Ramos (cell line): ENCODE measurements around the gene ETS2.

Source experiments
- in situ Hi-C: fragments of 300-500 bp; cut with MboI; formaldehyde crosslinking; loops from one replicate; pipeline ENCODE4 v1.14.3; 2022; ENCODE audit warnings: low sequenced_read_pairs; ENCODE audit not compliant: unreplicated experiment

The ETS2 gene

DNA sequence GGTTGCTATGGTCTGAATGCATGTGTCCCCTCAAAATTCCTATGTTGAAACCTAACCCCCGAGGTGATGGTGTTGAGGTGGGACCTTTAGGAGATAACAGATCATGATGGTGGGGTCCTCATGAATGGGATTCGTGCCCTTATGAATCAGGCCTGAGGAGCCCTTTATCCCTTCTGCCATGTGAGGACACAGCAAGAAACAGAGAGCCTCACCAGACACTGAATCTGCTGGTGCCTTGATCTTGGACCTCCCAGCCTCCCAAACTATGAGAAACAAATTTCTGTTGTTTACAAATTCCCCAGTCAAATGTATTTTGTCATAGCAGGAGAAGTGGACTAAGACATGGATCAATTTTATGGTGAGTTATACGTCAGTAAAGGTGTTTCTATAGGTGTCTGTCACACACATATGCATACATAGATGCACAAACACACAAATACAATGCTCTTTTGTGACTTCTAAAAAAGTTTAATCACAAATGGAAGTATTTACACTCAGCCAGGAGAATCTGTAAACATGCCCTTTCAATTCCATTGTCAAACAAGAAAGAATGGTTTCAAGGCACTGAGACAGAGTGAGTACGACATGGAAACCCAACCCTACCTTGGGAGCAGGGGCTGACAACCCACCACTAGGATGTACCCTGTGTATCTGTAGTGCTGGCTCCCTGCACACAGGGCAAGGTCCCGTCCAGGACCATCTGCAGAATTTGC, 5.5 kb upstream of the ETS2 start:
- in situ Hi-C loops, result no loop called here

DNA sequence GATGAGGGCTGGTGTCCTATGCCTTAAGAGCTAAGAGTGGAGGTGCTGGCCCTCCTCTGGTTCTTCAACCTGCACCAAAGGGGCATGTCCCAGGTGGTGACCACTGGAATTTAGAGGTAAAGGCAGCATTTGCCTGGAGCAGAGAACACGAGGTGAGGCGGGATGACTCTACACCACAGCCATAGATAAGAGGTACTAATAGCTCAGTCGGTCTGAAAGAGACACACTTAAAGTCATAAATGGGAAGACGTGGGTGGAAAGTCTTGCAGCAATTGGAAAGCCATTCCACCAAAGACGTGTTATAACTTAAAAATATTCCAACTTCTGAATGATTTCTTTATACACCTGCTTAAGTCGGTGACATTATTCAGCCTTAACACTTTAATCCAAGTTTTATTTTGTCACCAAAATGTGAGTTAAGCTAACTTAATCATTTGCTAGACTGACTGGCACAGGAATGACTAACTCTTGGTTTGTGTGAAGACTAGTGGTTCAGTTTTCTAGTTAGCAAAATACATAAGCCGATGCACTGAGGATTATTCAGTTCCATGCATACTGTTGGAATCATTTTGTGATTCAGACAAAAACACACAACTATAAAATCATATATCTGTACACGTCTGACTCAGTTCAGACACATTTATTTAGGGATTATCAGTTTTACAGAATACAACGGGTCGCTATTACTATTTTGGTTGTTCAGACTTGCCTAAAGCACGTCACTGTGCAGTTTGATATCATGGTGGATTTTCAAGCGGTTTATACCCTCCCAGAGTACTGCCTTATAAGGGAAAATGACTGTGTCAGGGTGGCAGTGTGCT, 4.6 kb upstream of the ETS2 start:
- in situ Hi-C loops, result no loop called here

DNA sequence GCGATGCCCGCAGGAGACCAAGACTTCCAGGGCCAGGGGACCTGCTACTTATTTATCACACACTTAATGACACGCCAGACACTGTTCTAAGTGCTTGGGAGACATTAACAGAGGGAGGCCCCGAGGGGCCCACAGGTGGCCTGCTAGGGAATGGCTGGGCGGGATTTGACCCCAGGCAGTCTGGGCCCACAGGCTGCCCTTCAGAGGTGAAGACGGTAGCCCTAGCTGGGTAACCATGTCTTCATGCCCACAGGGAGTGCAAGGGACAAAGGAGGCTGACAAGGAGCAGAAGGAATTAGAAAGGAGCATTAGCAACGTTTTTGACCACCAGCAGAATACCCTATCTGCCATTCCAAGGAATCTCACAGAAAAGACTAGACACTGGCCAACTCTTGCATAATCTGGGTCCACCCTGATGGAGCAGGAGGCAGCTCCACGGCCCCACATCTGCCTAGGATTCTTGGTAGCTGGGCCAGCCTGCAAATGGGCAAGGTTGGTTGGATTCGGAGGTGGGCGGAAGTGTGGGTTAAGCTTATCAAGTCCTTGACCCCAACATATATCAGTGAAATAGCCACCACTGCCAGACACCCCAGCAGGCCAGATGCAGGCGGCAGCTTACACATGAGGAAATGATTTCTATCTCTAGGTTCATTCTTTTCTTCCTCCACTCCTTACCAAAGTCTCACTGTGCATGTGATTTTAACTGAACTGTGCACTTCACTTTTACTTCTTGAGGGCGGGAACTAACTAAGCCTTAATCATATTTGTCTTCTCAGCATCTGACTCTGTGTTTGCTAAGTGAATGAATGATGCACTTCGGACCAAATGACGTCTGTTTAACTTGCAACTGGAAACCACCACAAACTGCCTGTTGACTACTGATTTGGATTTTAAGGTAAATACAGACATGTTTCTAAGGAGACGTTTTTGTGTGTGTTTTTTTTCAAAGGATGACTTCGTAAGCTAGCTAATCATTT, 3.4 kb upstream of the ETS2 start:
- in situ Hi-C loops, result no loop called here

DNA sequence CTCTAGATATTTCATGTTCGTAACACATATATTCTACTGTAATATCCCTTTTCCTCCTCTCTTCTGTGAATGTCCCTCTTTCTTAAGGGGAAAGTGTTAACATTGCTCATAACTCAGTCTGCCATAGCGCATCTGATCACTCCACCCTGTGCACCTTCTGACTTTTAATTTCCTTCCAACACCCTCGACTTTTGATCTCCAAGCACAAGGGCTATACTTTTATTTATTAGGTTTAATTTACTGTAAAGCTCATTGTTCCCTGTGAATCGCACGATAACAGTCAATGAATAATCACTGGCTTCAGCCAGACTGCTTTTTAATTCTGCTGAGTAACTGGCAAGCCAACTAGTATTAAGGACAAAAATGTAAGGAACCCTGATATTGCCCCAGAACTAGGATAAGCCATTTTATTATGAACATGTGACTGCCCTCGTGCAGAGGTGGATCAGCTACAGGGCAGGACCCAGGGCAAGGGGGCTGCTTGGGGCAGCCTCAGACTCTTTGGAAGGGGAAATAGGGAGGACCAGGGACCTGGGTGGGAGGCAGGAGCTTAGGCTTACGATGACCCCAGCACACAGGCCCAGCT, 2.6 kb upstream of the ETS2 start:
- in situ Hi-C loops, result no loop called here

DNA sequence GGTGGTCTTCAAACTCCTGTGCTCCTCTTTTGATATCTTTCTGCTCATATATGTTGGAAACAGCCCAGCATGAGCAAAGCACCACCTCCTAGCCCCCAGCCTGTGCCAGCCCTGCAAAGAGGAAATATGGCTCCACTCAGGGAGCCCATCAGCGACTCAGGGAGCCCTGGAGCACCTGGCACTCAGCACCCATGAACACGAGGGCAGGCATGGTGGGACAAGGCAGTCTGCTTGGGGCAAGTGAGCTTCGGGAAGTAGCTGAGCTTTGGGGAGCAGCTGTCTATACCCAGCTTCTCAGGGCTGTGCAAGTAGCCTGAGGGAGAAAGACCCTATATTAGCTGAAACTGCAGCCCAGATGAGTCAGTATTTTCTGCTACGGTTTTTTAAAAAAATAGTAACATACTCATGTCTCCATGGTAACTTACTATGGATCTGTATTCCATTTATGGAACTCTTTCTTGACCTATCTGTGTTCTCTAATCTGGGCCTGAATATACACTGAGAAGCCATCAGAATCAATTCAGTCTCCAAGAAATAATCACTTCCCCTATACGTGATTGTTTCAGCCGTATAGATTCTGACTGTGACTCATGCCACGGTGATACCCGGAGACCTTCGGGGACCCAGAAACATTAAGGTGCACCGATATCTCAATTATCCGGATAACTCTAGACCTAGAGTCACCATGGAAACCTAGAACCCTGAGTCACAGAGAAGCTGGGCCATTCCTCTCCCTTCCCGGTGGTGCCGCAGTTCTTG, 1.5 kb upstream of the ETS2 start:
- in situ Hi-C loops, result no loop called here

DNA sequence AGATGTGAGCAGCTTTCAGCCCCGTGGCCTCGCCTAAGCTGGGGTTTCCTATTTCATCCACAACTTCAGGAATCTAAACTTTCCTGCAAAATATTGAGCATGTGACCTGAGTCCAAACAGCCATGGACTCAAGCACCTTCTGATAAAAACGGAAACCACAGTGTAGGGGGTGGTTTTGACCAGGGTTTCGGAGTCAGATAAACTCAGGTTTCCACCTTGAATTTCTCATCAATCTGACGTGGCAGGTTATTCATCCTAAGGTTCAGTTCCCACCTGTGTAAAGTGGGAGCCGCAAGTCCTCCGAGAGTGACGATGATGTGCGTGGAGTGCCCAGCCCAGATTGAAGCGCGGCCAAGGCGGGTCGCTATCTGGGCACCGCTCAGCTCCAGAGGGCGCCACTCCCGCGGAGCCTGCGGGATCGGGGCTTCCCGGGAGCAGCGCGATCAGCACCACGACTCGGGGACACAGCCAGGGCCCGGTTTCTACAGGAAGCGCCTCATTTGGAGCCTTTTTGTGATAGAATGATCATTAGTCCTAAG, 871 bp upstream of the ETS2 start:
- in situ Hi-C loops, result no loop called here

DNA sequence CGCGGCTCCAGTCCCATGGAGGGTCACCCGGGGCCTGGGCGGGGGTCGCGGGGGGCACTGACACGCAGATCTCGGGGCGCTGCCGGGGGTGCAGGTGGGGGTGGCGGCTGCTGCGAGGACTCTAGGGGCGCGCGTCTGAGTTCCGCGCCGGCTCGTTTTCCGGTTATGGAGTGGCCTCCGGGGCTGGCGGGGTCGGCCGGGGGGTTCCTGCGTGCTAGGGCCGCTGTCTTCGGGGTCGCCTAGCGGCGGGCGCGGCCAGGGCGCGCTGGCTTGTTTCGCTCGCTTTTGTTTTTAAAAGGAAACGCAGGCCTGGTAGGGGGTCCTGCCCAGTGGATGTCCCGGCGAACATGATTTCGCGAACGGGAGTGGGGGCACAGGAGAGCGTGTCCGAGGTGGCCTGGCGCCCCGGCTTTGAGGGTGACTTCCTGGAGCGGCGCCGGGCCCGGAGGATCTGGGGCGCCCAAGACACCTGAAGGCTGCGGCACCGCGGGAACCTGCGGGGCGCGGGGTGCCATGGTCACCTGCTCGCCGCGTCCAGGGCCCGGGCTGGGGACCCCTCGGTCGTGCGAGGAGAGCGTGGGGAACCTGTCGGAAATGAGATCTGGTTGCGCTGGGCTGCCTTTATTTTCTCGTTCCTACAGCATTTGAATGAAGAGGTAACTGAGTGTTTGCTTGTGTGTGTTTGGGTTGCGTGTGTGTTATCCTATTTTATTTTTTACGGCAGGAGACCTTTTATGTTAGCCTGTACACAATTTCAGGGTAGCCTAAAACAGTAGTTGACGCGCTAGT, 618 bp downstream of the ETS2 start:
- in situ Hi-C loops, result no loop called here

DNA sequence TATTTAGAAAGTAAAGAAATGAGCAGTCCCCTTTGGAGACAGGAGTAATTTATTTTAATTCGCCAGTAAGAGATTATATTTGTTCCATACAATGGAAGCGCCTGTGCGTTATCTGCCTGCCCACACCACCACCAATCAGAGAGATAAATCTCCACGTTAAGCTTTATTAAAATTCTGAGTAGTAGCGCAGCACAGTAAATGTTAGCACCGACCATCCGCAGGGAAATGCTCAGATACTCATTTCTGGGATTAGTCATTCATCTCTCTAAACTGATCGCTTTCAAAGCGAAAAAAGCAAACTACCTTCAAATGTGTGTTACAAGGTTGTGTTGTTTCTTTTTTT, 1.2 kb downstream of the ETS2 start:
- in situ Hi-C loops, result no loop called here

DNA sequence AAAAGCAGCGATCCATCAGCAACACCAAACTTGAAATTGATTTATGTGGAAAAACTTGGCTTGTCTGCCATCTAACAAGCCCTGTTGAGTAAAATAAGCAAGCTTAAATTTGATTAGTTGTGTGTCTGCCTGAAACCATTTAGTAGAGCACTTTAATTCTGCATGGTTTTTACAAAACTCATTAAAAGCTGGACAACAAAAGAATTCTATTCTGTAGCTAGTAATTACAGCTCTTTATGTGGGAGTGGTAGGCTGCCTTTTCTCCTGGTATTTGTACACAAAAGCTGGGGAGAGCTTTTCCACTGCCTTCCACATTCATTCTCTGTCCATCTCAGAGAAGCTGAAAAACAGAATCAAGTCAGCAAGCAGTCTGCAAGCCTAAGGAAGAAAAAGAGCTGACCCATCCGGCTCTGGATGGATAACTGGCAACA, 1.7 kb downstream of the ETS2 start:
- in situ Hi-C loops, result no loop called here

DNA sequence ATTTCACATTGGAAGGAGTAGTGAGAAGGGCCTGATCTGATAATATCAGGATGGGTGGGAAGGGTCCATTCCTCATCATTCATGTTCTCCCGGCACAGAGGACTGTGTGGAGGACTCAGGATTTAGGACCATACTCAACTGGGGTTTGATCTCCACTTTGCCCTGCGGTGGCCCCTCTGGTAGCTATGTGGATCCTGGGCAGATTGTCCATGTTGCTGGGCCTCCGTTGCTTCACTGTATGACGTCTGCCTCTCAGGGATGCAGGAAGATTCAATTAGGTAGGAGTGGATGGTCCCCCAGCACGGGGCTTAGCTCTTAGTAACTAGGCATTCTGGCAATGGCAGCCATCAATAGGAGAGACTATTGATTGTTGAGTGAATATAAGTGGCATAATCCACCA, 2.3 kb downstream of the ETS2 start:
- in situ Hi-C loops, result no loop called here

DNA sequence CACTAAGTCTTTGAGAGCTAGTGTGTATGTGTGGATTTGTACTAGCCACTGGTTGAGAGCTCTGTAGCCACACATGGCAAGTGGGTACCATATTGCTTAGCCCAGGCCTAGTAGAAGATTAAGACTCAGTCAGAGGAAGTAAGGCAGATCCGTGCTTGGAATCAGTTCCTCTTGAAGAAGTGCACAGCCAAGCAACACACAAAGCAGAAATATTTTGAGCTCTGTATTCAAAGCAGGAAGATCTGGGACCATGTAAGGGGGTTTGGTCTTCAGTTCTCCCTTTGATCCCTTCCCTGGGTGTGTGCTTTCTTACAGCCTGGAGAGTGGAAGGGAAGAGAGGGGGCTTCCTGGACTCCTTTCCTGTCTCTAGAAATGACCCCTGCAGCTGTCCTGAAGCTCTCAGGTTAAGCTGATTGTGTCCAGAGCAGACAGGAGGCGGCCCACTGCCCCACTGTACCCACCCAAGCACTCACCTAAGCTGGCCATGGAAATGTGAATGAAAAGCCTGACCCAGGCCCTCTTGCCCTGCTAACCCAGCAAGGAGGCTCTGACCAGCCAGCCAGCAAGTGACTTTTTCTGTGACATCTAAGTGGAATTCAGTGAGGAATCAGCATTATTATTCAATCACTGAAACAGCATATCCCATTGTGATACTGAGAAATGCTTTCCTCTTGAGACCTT, 3.6 kb downstream of the ETS2 start:
- in situ Hi-C loops, result no loop called here

DNA sequence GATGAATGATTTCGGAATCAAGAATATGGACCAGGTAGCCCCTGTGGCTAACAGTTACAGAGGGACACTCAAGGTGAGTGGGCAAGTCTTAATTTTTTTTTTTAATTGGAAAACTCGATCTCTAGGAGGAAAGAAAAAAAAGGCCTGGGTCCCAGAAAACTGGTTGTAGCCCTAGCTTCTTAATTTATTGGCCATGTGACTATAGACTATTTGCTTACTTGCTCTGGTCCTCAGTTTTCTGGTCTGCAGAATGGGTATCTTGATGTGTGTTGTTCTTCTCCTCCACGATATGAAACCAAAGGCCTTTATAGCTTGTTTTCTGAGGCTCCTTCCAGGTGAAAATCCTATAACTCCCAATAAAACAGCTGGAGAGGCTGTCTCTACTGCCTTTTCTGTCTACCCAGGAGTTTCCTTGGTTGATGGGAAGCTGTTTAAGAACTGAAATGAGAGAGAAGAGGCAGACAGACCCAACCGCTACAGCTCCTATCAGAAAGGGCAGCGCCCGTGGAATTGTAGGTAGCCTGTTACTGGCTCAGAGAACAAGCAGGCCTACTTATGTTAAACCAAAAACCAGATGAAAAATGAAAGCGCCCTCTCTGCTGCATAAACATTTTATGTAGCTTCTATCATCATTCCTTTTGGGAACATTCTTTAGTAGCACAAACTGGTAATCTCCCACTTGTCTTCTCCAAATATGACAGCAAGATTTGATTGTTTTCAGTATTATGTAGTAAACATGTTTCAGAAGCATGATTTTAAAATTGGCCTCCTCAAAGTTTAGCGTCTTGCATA, 4.5 kb downstream of the ETS2 start:
- in situ Hi-C loops, result no loop called here

DNA sequence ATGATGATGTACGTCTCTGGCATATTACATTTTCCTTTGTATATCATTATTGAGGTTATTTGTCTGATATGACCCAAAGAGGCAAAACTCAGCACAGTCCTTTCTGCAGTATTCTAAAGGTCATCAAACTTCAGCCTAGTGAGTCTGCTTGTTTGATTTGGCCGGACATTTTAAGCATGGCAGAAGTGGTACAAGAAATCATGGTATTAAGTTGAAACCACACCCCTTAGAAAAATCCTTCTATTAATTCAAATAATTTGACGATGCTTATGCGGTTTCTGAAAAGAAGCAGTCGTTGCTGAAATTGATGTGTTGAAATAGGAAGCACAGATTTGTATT, 5.1 kb downstream of the ETS2 start:
- in situ Hi-C loops, result no loop called here

DNA sequence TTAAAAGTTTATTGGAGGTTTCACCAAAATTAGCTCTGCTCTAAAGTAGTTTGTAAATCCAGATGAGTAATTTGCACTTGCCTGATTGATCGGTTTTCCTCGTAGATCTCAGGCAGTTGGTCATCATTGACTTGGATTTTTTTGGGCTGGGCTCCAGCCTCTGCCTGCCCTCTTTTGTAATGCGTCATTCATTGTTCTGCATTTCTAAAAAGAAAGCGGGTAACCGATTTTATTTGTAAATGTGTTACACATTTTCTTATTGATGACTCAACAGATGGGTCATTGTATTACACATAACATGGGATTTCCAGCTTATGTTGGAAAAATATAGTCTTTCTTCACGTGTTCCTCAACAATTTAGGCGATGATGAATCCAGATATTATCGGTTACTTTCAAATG, 5.5 kb downstream of the ETS2 start:
- in situ Hi-C loops, result no loop called here

DNA sequence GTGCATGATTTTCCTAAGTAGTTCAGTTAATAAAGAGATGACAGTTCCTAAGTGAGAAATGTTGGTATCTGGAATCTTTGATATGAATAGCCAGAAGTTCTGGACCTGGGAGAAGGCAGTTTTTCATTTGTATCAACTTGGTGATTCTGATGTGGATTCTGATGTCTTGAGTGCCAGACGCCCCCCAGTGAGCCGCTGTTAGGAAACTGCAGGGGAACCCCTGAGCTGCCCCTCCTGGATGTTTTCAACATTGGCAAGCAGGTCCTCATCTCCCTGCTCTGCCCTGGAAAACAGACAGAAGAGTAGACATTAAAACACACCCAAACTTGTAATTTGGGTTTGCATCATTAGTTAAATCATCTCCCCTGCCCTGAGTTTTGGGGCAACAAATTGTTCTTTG, 7.4 kb downstream of the ETS2 start:
- in situ Hi-C loops, result no loop called here

DNA sequence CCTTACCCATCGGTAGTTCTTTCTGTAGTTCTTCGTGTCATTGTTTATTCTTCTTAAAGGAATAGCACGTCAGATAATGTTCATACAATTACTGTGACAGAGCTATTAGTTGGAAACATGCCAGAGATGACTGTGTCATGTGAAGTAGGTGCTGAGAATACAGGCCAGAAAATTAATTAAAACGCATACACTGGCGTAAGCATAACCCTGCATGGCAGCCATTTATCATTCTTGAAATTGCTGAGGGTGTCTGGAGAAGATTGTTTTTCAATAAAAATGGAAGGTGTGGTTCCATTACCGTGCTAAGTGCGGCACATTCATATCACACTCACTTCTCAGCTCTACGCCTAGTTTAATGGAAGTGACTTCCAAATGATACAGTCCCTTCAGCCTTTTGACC, 7.8 kb downstream of the ETS2 start:
- in situ Hi-C loops, result no loop called here
